HepG2 (cell line): ENCODE results near the gene BCAS1. TPM values are rescaled to one million over a fixed set of nuclear protein-coding genes. Genes with fewer than 3 reads are reported as not detected.

Experiments used
- ATAC-seq: fragments of 200-7000 bp; cut with Tn5 transposase; 3 replicates; pipeline ENCODE4 v1.9.1; 2020; ENCODE audit warnings: mild to moderate bottlenecking, moderate library complexity
- BruUV-seq: library from RNA; stranded (reverse); fragments of 400-500 nt; replicated peaks from 2 replicates; lab custom pipeline; 2021; lab: Mats Ljungman, UMichigan
- CTCF ChIA-PET: fragments of 300-600 bp; formaldehyde crosslinking; extraction: SDS; loops from one replicate; lab custom pipeline; 2021; ENCODE audit warnings: low total read pairs, inconsistent platforms, low intra/inter-chr PET ratio; lab: Yijun Ruan, JAX
- POLR2A ChIA-PET: fragments of 350-600 bp; sonication (Branson Sonifier 250); formaldehyde crosslinking; loops from one replicate; lab custom pipeline; 2020; ENCODE audit warnings: antibody characterized with exemption, inconsistent platforms; lab: Yijun Ruan, JAX
- DNase-seq: peaks from one replicate; pipeline ENCODE4 v3.0.0-alpha.2; 2015; ENCODE audit warnings: low spot score
- FAIRE-seq: peaks from 3 replicates; lab custom pipeline; 2011; peaks lifted over from hg19 to GRCh38; lab: Jason Lieb, UNC
- H2AFZ ChIP-seq: one replicate; pipeline ENCODE4 v1.6.1; 2011; ENCODE audit warnings: low read length, inconsistent platforms
- H3K27ac ChIP-seq: fragments of 300-600 bp; 3 replicates; pipeline ENCODE4 v1.8.0; 2011; ENCODE audit warnings: mixed run types, mild to moderate bottlenecking, mixed read lengths, low read length, inconsistent platforms; ENCODE audit not compliant: insufficient read depth; ENCODE audit errors: extremely low read length
- H3K27me3 ChIP-seq, 2 experiments: fragments of 200-600 bp in 1 of 2; 2 replicates in 1 of 2; 3 replicates in 1 of 2; pipeline versions ENCODE4 v1.6.0 to v1.8.0; 2011; ENCODE audit warnings: low read length in 2 of 2, mild to moderate bottlenecking in 2 of 2, moderate library complexity in 2 of 2, inconsistent platforms in 1 of 2; ENCODE audit not compliant: insufficient read depth in 2 of 2, control insufficient read depth in 1 of 2
- H3K36me3 ChIP-seq, 2 experiments: fragments of 200-600 bp in 1 of 2; replicated peaks in 1 of 2; 2 replicates in 1 of 2; 3 replicates in 1 of 2; pipeline versions ENCODE4 v1.5.1 to v1.8.0; 2011; ENCODE audit warnings: low read length in 2 of 2, inconsistent platforms in 1 of 2; ENCODE audit not compliant: insufficient read depth in 2 of 2, control insufficient read depth in 1 of 2
- H3K4me1 ChIP-seq: 2 replicates; pipeline ENCODE4 v1.5.1; 2012; ENCODE audit warnings: low read length, inconsistent platforms; ENCODE audit not compliant: insufficient read depth
- H3K4me2 ChIP-seq: 2 replicates; pipeline ENCODE4 v1.6.0; 2011; ENCODE audit warnings: low read depth, low read length, inconsistent platforms
- H3K4me3 ChIP-seq, 3 experiments: fragments of 200-600 bp in 1 of 3; sonication (generic), shearing (Covaris generic) in 1 of 3; replicated peaks in 1 of 3; 2 replicates each; pipeline ENCODE4 v1.5.1; 2011 to 2016; ENCODE audit warnings: low read length in 3 of 3, inconsistent platforms in 2 of 3, low read depth in 2 of 3, mild to moderate bottlenecking in 2 of 3, control low read depth in 1 of 3, mixed read lengths in 1 of 3; ENCODE audit not compliant: insufficient read depth in 1 of 3
- H3K79me2 ChIP-seq: one replicate; pipeline ENCODE4 v1.6.1; 2011; ENCODE audit warnings: low read length, inconsistent platforms; ENCODE audit not compliant: insufficient read depth
- H3K9ac ChIP-seq: 2 replicates; pipeline ENCODE4 v1.6.0; 2011; ENCODE audit warnings: mild to moderate bottlenecking, low read depth, low read length, inconsistent platforms; ENCODE audit not compliant: insufficient read depth
- H3K9me3 ChIP-seq: 2 replicates; pipeline ENCODE4 v1.5.1; 2012; ENCODE audit warnings: mild to moderate bottlenecking, low read length
- H4K20me1 ChIP-seq: 2 replicates; pipeline ENCODE4 v1.6.0; 2011; ENCODE audit warnings: inconsistent platforms, mild to moderate bottlenecking, low read length, moderate library complexity; ENCODE audit not compliant: insufficient read depth
- ERF ChIP-seq: IDR thresholded peaks from 2 replicates; pipeline ENCODE4 v1.6.1; 2018; ENCODE audit warnings: missing biosample characterization, missing genetic modification reagents
- HNRNPK ChIP-seq: fragments of 200-400 bp; formaldehyde crosslinking; IDR thresholded peaks from 2 replicates; pipeline ENCODE4 v1.6.1; 2018; ENCODE audit warnings: low read length, low read depth, moderate library complexity, mild to moderate bottlenecking; ENCODE audit not compliant: poor library complexity, severe bottlenecking
- PCBP2 ChIP-seq: fragments of 200-400 bp; formaldehyde crosslinking; optimal IDR thresholded peaks from 2 replicates; pipeline ENCODE3; 2018; ENCODE audit warnings: low read length, low read depth; ENCODE audit not compliant: poor library complexity, severe bottlenecking
- SNAPC2 ChIP-seq: sonication (generic); formaldehyde crosslinking; IDR thresholded peaks from 2 replicates; pipeline ENCODE4 v1.8.1; 2022; ENCODE audit warnings: mild to moderate bottlenecking, missing genetic modification reagents
- SNAPC5 ChIP-seq: sonication (generic); formaldehyde crosslinking; IDR thresholded peaks from 2 replicates; pipeline ENCODE4 v1.8.1; 2023; ENCODE audit warnings: mild to moderate bottlenecking, missing genetic modification reagents, borderline replicate concordance
- TRIM24 ChIP-seq: sonication (generic); formaldehyde crosslinking; IDR thresholded peaks from 2 replicates; pipeline ENCODE4 v1.8.0; 2022; ENCODE audit warnings: mild to moderate bottlenecking, missing genetic modification reagents
- ZBTB21 ChIP-seq: sonication (generic); formaldehyde crosslinking; IDR thresholded peaks from 2 replicates; pipeline ENCODE4 v1.4.0; 2020; ENCODE audit warnings: missing genetic modification reagents
- ZBTB33 ChIP-seq: sonication (generic); formaldehyde crosslinking; IDR thresholded peaks from 2 replicates; pipeline ENCODE4 v1.4.0; 2020; ENCODE audit warnings: missing genetic modification reagents
- ZNF354B ChIP-seq: sonication (generic); formaldehyde crosslinking; IDR thresholded peaks from 2 replicates; pipeline ENCODE4 v1.8.0; 2022; ENCODE audit warnings: mild to moderate bottlenecking, missing genetic modification reagents
- ZNF543 ChIP-seq: sonication (generic); formaldehyde crosslinking; IDR thresholded peaks from 2 replicates; pipeline ENCODE4 v1.4.0; 2020; ENCODE audit warnings: mild to moderate bottlenecking, missing genetic modification reagents
- WGBS: methylation state at CpG from one replicate; pipeline ENCODE4 v1.1.6; 2017; ENCODE audit warnings: low lambda C conversion rate; 5-methylcytosine and 5-hydroxymethylcytosine counted together
- in situ Hi-C: cut with HindIII; loops from 2 replicates; pipeline ENCODE4 v1.10.0; 2017; ENCODE audit warnings: low pct_unique_long_range_greater_than_20kb; ENCODE audit not compliant: extremely low pct_ligation_motif_present
- intact Hi-C: fragments of 100-400 bp; cut with micrococcal nuclease; formaldehyde crosslinking; loops from one replicate; pipeline ENCODE4 v1.10.0; 2022; ENCODE audit not compliant: unreplicated experiment
- polyA plus RNA-seq, 8 experiments: library from polyadenylated mRNA; depleted of rRNA in 3 of 8; stranded (reverse) in 7 of 8; unstranded in 1 of 8; fragments of >200 nt; fragmentation: Illumina TruSeq in 4 of 8; extraction: Trizol in 4 of 8; gene quantifications; 2 replicates each; pipeline versions ENCODE4 v1.2.1 to v1.2.3, GENCODE V29; 2011 to 2016; ENCODE audit warnings: low read depth in 4 of 8, missing spikeins in 1 of 8, mixed read lengths in 1 of 8; ENCODE audit not compliant: insufficient read depth in 1 of 8
- total RNA-seq, 5 experiments: library from RNA; depleted of rRNA; stranded (reverse); fragments of >200 nt; fragmentation: Illumina TruSeq; extraction: Trizol; gene quantifications; 2 replicates each; pipeline ENCODE4 v1.2.3, GENCODE V29; 2016; ENCODE audit warnings: low read depth in 1 of 5

BCAS1 gene
- total and polyA plus RNA-seq, 2 of the 13 experiments (the other 11 are each of a cell fraction or from before 2014, with no cell fraction given): 0.55 to 0.91 TPM

GRCh38 chr20:53914781-53915445 is 155.5 kb downstream of the BCAS1 start:
- no peaks in the 10 kb centered on the region for H3K36me3 ChIP-seq
- no peaks in the 10 kb centered on the region for H4K20me1 ChIP-seq
- intact Hi-C loops (loop anchor here (1.0 to 5.0 kb wide), 8 partner anchors 48 to 336 kb away; no protein-coding TSS in a partner anchor), in situ Hi-C loops (loop anchor here (5.0 kb wide), 1 partner anchor 338 kb away; no protein-coding TSS in a partner anchor)
- H3K9ac ChIP-seq: peak overlapping the region; percentile 65
- no peak for DNase-seq
- ChIA-PET CTCF (interaction anchor here (0.7 to 3.2 kb wide), 5 partner anchors 25 to 336 kb away, joined by 3 to 54 read pairs (median 9); no protein-coding TSS in a partner anchor), POLR2A (interaction anchor here (0.7 to 3.5 kb wide), 20 partner anchors 11 to 364 kb away, joined by 3 to 29 read pairs (median 6); no protein-coding TSS in a partner anchor)
- H3K4me3 ChIP-seq: peak overlapping the region; percentile 73 to 88 (median 80)
- WGBS: 56% methylated on average over 6 of the region's 6 CpGs
- ATAC-seq: no peak
- peak overlapping the region; percentile 99 for H3K4me2 ChIP-seq
- no peaks in the 10 kb centered on the region for H3K9me3 ChIP-seq
- 0 out of 2 replicates have a peak, but pooled peaks have one; percentile 39 for TF ChIP-seq ZNF354B (CRISPR knock-in tag)
- peak; percentile 21 for TF ChIP-seq HNRNPK
- 0 out of 2 replicates have a peak, but pooled peaks have one; percentile 13 for TF ChIP-seq ZNF543 (CRISPR knock-in tag)
- TF ChIP-seq PCBP2: peak; percentile 49
- TF ChIP-seq SNAPC5 (CRISPR knock-in tag): 0 out of 2 replicates have a peak, but pooled peaks have one; percentile 47
- peak; percentile 38; the same call in 1 of the 2 replicates for TF ChIP-seq SNAPC2 (CRISPR knock-in tag)
- no peak for TF ChIP-seq ZBTB33 (CRISPR knock-in tag)
- no peak for TF ChIP-seq ERF
- no peak for TF ChIP-seq ZBTB21 (CRISPR knock-in tag)
- TF ChIP-seq TRIM24 (CRISPR knock-in tag): no peak
- no peak overlapping the region for H3K27ac ChIP-seq
- FAIRE-seq: no peak
- no TSS peak for BruUV-seq
- H2AFZ ChIP-seq: peak overlapping the region; percentile 90
- peaks cover 0 to 2% of the 10 kb centered on the region in 2 experiments; a peak in 1 of 5 replicates for H3K27me3 ChIP-seq
- no peaks in the 10 kb centered on the region for H3K79me2 ChIP-seq
- H3K4me1 ChIP-seq: peaks cover 48% of the 10 kb centered on the region
